Fibroblast of skin of right quadriceps (primary cell): ENCODE results near the gene C2orf92.
"Not testable (repeated sequence)": the region's sequence is repeated elsewhere in the genome, so short reads cannot be mapped to it uniquely, and the experiment has no call there.

Experiments
- DNase-seq: peaks from one replicate; pipeline ENCODE4 v3.0.0-alpha.2; 2013

C2orf92 gene

DNA sequence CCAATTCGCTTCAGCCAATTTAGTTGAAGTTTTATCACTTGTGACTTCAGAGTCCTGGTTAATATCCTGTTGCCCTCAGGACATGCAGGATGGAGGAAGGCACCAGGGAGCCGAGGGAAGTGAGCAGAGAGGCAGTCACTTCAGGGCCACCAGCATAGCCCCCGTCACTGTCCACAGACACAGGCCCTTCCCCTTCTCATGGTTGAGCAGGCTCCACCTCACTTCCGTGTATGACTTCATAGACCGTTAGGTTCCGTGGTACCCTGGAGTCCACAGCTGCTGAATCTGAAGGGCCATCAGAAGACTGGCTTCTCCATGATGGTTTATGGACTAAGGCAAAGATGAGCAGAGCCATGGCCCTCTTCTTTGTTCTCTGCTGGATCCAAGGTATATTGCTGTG lies at the start of gene C2orf92:
C2orf92 (plus strand) TSS at position 266 of the 400 bp plus-strand sequence; CDS start at position 342, 76 bp downstream.
- DNase-seq = no peak

DNA sequence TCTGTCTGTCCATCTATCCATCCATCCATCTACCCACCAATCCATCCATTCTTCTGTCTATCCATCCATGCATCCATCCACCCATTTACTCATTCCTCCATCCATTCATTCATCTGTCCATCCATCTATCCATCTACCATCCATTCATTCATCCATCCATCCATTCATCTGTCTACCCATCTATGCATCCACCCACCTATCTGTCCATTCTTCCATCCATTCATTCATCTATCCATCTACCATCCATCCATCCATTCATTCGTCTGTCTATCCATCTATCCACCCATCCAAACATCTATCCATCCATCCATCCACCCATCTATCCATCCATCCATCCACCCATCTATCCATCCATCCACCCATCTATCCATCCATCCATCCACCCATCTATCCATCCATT lies 49.0 kb upstream of the C2orf92 start:
- DNase-seq = not testable (repeated sequence)

DNA sequence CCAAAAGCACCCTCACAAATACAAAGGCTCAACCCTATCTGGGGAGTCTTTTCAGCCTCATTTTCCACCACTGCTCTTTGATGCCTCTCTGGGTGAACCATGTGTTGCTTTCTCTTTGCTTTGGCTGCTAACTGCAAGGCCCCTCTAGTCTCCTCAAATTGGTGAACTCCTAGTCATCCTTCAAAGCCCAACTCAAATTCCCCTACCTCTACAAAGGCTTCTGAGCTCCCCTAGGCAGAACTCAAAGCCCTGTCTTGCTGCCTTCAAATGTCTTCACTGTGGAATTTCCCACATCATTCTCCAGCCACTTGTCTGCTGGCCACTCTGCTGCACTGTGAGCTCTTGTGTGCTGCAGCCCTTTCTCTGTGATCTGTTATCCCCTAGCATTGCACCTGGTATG lies 46.5 kb upstream of the C2orf92 start:
- not testable (repeated sequence) for DNase-seq

DNA sequence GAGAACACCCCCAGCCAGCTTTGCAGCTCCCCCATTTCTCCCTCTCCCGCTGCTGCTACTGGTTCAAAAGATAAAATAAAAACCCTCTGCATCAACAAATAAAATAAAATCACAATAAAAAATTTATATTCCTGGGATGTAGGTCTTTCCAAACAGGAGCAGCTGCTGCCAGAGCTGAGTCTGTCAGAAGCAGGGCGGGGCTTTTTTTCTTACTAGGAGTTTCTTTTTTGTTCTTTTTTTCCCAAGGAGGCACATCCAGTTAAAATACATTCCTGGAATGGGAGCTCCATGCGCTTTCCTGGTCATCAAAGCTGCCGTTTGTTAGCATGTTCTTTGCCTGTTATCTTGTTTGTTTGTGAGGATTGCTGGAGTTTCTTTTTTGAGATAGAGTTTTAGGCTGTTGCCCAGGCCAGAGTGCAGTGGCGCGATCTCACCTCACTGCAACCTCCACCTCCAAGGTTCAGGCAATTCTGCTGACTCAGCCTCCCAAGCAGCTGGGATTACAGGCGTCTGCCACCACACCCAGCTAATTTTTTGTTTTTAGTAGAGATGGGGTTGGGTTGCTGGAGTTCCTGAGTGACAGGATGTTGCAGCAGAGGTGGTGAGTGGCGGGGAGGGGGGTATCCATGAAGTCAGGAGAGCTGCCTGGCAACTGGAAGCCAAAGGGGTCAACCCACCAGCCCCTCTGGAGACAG lies 44.0 kb upstream of the C2orf92 start:
- not testable (repeated sequence) for DNase-seq

DNA sequence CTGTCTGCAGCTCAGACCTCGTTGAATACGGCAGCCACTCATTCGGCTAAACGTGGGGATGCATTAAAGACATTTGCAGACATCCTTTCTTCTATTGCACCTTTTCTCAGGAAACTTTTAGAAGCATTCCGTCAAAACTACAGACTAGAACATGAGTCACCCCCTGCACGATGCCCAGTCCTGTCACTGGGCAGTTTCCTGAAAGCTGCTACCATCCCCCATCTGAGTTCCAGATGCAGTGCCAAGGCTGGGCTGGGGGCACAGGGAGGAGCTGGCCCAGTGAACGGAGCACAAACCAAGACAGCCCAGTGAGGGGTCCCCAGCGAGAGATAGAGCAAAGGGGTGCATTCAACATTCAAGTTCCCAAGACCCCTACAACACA lies 43.5 kb upstream of the C2orf92 start:
- not testable (repeated sequence) for DNase-seq

DNA sequence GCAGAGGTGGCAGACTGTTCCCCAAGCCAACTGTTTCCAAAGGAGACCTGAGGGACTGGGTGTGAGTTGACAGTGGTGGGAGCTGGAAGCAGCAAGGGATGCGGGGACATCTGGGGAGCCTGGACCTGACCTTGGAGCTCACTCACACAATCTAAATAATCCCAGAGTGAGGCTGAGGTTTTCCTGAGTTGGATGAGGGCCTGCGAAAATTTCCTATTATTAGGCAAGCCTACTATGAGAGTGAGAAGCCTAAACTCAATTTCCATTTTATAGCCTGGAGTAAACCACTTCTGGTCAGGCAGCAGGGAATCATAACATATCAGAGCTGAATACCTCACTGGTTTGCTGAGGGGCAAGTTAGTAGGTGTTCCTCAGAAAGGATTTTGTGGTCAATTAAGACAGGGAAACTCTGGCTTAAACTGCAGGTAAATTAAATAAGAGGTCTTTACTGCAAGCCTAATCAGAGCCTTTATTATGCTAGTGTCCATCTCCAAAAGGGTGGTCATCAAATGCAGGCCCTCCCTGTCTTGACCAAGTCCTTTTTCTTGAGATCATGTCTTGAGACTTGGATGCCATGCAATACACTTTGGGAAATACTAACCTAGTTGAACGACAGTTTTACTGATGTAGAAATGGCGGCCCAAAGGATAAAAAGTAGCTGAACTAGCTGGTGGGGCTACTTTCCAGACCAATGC lies 25.3 kb upstream of the C2orf92 start:
- no peak for DNase-seq

DNA sequence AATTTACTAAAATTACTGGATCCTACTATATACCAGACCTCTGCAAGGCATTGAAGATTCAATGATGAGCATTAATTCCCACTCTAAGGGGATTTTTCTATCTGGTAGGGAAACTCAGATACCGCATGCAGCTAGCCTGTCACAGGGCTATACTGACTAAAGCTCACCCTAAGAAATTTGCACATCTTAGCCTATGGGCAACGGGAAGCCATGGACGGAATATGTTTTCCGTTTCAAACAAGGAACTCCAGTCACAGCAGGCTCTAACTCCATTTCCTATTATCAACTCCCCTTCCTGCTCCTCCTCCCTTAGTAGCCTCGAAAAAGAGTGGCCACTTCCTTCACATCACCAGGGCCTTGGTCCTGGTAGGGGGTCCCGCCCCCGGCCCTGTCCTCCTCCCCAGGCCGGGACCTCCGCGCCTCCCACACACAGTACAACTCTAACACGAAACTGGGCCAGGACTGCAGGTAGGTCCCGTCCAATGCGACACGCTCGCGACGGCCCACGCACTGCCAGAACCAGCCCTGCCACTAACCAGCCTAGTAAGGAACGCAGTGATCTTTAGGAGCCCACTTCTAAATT lies 24.3 kb upstream of the C2orf92 start:
- peak; percentile 7 for DNase-seq

DNA sequence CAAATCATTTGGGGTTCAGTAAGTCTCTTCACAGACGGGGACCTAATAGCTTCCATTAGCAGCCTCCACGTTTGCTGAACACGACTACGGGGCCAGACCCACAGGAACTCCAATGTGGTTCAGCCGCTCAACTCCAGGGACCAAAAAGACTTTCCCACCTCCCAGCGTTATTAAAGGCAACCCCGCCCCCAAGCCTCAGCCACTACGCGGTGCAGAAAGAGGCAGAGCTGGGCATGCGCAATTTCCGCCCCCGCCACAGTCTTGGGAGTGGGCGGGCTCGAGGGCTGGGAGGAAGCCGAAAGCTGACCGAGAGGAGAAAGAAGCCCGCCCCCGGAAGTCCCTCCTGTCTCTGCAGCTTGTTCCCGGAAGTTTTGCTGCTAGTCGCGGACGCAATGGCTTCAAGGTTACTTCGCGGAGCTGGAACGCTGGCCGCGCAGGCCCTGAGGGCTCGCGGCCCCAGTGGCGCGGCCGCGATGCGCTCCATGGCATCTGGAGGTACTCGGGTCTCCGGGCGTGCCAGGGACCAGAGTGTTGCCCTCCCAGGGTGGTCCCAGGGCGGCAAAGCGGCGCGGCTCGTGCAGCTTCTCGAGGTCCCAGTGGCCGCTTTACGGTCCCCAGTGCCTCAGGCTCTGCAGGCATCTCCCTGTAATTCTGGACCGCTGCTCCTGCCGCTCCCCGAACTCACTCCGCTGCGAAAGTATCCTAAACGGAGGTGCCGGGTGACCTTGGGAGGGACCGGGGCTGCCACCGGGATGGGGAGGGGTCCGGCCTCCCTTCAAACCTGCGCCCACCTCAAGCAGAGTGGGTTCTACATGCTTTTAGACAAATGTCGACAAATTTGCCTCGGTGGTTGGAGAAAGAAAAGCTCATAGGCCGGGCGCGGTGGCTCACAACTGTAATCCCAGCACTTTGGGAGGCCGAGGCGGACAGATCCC lies 23.6 kb upstream of the C2orf92 start, which contains the start of gene COX5B:
COX5B (plus strand) TSS at position 368 of the 935 bp plus-strand sequence; CDS start at position 393, 25 bp downstream.
- peak; percentile 97 for DNase-seq

DNA sequence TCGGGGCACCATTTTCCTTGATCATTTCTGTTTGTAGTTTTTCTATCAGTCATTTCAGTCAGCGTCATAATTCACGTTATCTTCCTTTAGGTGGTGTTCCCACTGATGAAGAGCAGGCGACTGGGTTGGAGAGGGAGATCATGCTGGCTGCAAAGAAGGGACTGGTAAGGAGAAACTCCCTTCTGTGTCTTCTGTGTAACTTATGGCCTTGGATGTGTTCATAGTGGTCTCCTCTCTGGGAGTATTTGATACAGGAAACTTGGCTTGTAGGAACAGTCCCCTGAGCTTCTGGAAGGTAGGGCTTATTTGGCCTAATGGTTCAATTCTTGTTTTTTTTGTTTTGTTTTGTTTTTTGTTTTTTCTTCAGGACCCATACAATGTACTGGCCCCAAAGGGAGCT lies 22.5 kb upstream of the C2orf92 start:
- DNase-seq = no peak

DNA sequence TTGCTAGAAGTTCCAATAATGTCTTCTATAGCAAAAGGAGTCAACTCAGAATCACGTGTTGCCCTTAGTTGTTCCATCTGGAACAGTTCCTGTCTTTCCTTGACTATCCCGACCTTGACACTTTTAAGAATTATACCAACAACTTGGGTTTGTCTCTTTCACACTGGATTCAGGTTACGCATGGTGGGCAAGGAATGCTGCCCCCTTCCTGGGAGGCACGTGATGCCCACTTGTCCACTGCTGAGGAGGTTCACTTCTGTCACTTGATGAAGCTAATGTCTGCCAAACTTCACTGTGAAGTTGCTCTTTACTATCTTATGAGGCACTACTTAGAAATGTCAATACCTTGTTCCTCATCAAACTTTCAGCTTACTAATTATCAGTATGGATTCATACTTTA lies 18.4 kb upstream of the C2orf92 start:
- DNase-seq = no peak

DNA sequence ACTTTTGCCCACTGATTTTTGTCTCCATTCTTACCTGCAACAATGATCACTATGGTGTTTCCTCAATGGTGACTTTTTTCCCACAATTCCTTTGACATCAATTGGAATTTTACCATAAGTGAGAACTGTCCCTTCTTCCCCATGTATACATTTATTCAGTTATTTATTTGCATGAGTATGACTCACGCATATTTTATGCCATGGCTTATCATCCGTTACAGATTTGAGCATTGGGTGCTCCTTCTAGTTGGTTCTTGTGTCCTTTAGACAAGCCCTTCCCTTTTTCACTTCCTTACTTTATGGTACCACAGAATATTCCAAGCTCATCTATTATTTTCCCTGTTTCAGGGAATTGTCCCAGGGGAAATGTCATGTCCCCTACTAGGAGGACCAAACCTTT lies 16.0 kb upstream of the C2orf92 start:
- DNase-seq = no peak

DNA sequence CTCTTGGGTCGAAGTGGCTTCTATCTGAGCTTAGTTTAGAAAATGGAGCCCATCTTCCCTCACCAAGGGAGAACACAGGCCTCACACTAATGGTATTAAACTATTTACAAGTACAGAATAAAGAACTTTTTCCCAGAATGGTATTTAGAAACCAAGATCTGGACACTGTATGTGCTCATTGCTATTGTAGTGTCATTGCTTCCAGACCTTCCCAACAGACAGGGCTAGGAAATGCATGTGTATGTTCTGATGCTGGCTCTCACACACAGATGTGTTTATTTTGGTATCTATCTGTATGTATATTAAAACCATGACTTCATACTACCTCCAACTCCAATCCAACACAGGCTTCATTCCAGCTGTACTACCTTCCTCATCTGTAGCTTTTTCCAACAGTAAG lies 15.6 kb upstream of the C2orf92 start:
- no peak for DNase-seq

DNA sequence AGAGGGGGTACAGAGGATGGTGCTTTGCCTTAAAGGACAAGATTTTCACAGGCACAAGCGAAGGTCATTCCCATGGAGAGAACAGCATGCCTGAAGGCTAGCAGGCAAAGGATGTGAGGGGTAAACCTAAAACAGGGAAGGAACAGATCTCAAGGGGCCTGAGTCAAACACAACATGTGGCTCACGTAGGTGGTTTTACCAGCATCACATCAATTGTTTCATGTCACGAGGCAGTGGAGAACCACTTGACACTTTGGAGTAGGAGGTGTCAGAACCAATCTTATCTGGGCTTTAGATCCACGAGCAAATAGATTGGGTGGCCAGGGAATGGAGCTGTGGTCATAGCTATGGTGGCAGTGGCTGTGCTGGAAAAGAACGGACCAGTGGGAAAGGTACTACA lies 15.2 kb upstream of the C2orf92 start:
- no peak for DNase-seq

DNA sequence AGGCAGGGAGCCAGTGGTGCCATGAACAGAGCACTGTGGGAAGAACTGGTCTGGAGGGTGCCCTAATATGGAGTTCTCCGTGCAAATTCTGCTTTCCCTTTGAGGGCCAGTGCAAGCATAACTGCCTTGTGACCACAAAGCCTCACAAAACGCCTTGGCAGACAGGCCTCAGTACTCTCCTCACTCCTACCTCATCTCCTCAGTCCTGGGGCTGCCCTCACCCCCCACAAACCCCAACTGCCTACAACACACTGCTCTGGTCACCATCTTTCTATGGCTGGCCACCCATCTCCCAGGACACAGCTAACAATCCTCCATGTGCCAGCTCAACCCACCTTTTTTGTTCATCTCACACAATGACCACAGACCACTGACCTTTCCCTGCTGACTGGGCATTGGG lies 14.7 kb upstream of the C2orf92 start:
- no peak for DNase-seq

DNA sequence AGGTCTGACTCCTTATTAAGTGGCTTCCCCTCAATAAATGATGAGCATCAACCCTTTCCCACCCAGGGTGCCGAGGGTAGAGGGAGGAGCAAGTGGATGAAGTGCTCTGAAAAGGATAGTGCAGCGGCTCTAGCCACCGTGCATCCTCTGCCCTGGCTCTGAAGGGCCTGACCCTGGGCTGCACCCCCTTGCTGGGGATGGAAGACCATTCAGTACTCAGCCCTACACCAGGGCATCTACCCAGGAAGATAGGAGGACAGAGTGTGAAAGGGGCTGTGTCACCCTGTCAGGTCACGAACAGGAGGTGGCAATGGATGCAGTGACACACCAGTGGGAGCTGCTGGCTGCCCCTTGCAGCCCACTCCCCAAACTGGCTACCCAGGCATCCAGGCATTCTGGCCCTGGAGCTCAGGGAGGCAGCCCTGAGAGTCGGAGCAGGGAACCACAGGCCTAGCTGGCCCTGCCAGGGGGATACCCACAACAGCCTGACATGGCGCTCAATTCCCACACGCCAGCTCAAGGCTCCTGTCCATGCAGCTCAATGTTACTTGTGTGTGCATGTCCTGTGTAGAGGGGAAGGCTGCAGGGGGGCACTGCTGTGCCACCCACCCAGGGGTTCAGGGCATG lies 13.3 kb upstream of the C2orf92 start:
- no peak for DNase-seq

DNA sequence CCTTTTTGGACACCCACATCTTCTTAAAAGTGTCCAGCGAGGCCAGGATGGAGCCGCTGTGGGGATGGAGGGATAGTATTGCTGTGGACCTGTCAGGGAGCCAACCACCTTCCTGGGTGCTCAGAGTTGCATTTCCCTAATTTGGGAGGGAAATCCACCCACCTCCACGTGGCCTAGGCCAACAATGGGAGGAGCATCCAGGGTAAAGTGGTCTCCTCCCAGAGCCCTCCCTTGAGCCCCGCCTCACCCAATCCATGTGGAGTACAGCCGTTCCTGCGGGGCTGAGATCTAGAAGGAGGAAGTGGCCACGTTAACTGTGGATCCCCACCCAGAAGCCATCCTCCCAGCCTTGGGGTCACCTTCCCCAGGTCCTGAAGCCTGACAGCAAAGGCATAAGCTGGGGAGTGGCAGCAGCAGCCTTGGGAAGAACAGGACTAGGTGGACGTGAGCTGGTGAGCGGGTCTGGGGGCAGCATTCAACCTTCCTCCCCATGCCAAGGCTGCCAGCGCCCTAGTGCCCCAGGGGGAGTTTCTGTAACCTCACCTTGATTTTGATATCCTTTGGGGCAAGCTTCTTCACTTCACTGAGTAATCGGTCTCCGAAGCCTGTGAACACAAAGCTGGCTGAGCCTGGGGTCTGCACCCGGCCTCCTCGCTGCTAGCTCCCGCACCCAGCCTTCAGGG lies 12.5 kb upstream of the C2orf92 start:
- no peak for DNase-seq

DNA sequence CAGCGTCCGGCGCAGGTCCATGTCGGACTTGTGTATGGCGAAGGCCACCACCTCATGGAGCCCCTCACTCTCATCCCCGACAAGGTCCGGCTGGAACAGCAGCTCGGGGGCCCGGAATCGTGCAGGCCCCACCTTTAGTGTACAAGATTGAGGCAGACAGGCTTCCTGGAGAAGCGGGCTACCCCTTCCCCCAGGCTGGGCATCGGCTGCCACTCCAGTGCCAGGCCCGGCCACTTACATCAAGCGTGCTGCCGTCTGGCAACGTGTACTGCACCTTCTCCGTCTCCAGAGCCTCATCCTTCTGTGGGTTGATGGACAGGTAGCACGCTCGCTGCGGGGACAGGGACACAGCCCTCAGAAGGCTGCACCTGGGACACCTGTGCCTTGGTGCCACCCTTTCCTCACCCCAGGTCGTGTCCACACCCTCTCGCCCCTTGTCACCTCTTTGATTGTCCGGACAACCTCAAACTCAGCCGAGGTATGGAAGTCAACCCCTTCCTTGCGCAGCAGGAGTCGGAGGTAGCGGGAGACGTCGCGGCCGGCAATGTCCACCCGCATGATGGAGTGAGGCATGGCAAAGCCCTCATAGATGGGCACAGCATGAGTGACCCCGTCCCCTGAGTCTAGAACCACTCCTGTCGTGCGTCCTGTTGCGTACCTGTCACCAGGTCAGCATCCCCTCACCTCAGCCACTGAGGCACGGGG lies 11.4 kb upstream of the C2orf92 start:
- no peak for DNase-seq

DNA sequence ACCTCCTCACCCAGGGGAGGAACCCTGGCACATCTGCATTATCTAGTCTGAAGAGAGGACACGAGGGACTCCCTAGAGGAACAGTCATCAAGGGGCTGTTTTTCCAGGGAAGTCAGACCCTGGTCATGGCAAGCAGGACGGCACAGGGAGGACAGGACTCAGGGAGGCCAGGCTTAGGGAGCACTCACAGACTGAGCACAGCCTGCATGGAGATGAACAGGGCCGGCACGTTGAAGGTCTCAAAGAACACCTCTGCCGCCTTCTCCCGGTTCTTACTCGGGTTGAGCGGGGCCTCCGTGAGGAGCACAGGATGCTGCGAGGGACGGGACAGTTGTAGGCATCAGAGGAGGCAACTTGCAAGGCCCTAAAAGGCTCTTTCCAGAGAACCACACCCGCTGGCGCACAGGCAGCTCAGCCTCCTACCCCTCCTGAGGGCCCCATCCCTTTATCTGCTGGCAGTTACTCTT lies 10.8 kb upstream of the C2orf92 start:
- no peak for DNase-seq

DNA sequence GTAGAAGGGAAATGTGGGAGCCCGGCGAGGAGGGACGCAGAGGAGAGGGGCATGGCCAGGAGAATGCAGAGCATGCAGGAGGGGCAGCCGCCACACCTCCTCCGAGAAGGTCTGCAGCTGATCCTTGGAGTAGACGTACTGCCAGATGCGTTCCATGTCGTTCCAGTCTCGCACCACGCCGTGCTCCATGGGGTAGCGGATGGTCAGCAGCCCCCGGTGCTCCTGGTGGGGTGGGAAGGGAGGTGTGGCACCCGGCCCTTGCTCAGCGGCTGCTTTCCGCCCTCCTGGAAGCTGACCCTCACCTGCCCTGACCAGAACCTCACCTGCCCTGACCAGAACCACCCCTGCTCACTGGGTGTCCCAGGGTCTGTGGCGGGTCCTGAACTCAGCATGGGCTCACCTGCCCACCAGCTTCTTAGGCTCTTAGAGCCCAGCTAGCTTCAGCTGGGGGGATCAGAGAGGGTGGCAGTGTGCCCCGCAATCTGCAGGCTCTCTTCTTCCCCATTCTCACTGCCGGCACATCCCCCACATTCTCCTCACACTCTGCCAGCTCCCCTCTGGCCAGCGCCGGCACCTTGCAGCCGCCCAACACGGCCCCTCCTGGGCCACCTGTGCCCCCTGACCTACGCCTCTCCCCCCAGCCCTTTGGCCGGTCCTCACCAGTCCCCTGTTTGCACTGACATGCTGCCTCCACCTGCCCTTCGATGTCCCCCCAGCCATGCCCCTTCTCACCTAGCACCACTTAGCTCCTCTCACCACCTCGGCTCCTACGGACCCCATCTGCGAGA lies 10.1 kb upstream of the C2orf92 start:
- DNase-seq = no peak

DNA sequence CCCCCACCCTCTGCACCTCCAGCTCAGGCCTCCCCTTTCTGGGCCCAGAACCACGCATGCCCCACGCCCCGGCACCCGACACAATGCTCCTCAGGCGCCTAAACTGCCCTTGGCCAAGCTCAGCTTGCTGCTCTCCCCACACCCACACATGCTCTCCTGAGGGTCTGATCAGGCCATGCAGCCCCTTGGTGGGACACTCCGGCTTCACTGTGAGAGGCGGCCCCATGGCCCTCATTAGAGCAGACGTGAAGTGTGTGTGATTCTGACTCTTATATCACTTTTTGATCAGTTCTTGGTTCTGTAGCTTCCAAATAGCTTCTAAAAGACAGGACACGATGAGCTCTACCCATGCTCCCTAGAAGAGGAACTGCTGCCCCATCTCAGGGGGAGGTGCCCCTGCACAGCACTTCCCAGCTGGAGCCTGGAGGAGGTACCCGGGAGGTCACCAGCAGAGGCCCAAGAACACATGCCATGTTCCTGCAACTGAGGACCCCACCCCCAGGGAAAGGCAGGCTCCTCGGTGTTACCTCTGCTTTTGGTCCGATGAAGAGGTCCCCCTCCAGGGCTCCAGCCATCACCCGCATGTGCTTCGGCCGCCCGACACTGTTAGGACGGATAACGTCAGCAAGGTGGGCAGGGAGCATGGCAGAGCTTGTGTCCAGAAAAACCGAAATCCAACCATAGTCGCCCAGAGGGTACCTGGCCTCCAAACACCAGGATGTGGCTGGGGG lies 9.3 kb upstream of the C2orf92 start:
- DNase-seq = no peak
